ENCODE measurements around the gene GFOD1.

GFOD1 gene

GRCh38 chr6:13494137-13494536 is 6.7 kb upstream of the GFOD1 start:
- no peak overlapping the region for H3K27ac ChIP-seq (ENCODE audit: low read depth, low read length)
- H4K20me1 ChIP-seq (ENCODE audit: control insufficient read depth, insufficient read depth, low read depth, low read length), result no peaks in the 10 kb centered on the region
- no peaks in the 10 kb centered on the region for H3K27me3 ChIP-seq (ENCODE audit: control insufficient read depth, low read length)
- H3K4me2 ChIP-seq (ENCODE audit: low read length), result no peak overlapping the region
- no peak for TF ChIP-seq CTCF (IDR thresholded peaks at IDR 0.05; ENCODE audit: low read depth, low read length, poor library complexity, severe bottlenecking)
- no peak for TF ChIP-seq EZH2phosphoT487 (IDR thresholded peaks at IDR 0.05; ENCODE audit: borderline replicate concordance, low read length)
- H3K9me3 ChIP-seq (ENCODE audit: control insufficient read depth, insufficient read depth, low read length), result no peaks in the 10 kb centered on the region
- H3K4me3 ChIP-seq (ENCODE audit: low read length), result no peak overlapping the region
- H3K36me3 ChIP-seq (ENCODE audit: control insufficient read depth, low read length), result no peaks in the 10 kb centered on the region
- no peaks in the 10 kb centered on the region for H3K9me2 ChIP-seq (replicated peaks; ENCODE audit: control insufficient read depth, low read length)
- H3K79me2 ChIP-seq (ENCODE audit: control insufficient read depth, low read length), result no peaks in the 10 kb centered on the region
- no peaks in the 10 kb centered on the region for H3F3A ChIP-seq (ENCODE audit: control insufficient read depth, insufficient read depth)
- H3K4me1 ChIP-seq (ENCODE audit: control insufficient read depth, low read length), result peaks cover 5% of the 10 kb centered on the region; the same call in 1 of the 2 replicates

GRCh38 chr6:13493147-13493546 is 5.7 kb upstream of the GFOD1 start:
- H3F3A ChIP-seq (ENCODE audit: control insufficient read depth, insufficient read depth), result no peaks in the 10 kb centered on the region
- no peaks in the 10 kb centered on the region for H3K79me2 ChIP-seq (ENCODE audit: control insufficient read depth, low read length)
- no peaks in the 10 kb centered on the region for H3K9me2 ChIP-seq (replicated peaks; ENCODE audit: control insufficient read depth, low read length)
- H4K20me1 ChIP-seq (ENCODE audit: control insufficient read depth, insufficient read depth, low read depth, low read length), result no peaks in the 10 kb centered on the region
- H3K36me3 ChIP-seq (ENCODE audit: control insufficient read depth, low read length), result no peaks in the 10 kb centered on the region
- no peak for TF ChIP-seq EZH2phosphoT487 (IDR thresholded peaks at IDR 0.05; ENCODE audit: borderline replicate concordance, low read length)
- no peak for TF ChIP-seq CTCF (IDR thresholded peaks at IDR 0.05; ENCODE audit: low read depth, low read length, poor library complexity, severe bottlenecking)
- peaks cover 9% of the 10 kb centered on the region for H3K4me1 ChIP-seq (ENCODE audit: control insufficient read depth, low read length)
- no peaks in the 10 kb centered on the region for H3K9me3 ChIP-seq (ENCODE audit: control insufficient read depth, insufficient read depth, low read length)
- peaks cover 5% of the 10 kb centered on the region for H3K27me3 ChIP-seq (ENCODE audit: control insufficient read depth, low read length)
- H3K4me2 ChIP-seq (ENCODE audit: low read length), result no peak overlapping the region
- H3K4me3 ChIP-seq (ENCODE audit: low read length), result no peak overlapping the region
- no peak overlapping the region for H3K27ac ChIP-seq (ENCODE audit: low read depth, low read length)

- no peaks in the 10 kb centered on the region for H3K9me2 ChIP-seq (replicated peaks; ENCODE audit: control insufficient read depth, low read length)
- H3K4me1 ChIP-seq (ENCODE audit: control insufficient read depth, low read length), result peaks cover 14% of the 10 kb centered on the region
- H3K4me2 ChIP-seq (ENCODE audit: low read length), result no peak overlapping the region
- no peak for TF ChIP-seq EZH2phosphoT487 (IDR thresholded peaks at IDR 0.05; ENCODE audit: borderline replicate concordance, low read length)
- no peak for TF ChIP-seq CTCF (IDR thresholded peaks at IDR 0.05; ENCODE audit: low read depth, low read length, poor library complexity, severe bottlenecking)
- no peaks in the 10 kb centered on the region for H3K9me3 ChIP-seq (ENCODE audit: control insufficient read depth, insufficient read depth, low read length)
- H4K20me1 ChIP-seq (ENCODE audit: control insufficient read depth, insufficient read depth, low read depth, low read length), result no peaks in the 10 kb centered on the region
- H3K79me2 ChIP-seq (ENCODE audit: control insufficient read depth, low read length), result no peaks in the 10 kb centered on the region
- no peaks in the 10 kb centered on the region for H3K36me3 ChIP-seq (ENCODE audit: control insufficient read depth, low read length)
- no peaks in the 10 kb centered on the region for H3F3A ChIP-seq (ENCODE audit: control insufficient read depth, insufficient read depth)
- no peak overlapping the region for H3K27ac ChIP-seq (ENCODE audit: low read depth, low read length)
- H3K27me3 ChIP-seq (ENCODE audit: control insufficient read depth, low read length), result peaks cover 10% of the 10 kb centered on the region
- H3K4me3 ChIP-seq (ENCODE audit: low read length), result no peak overlapping the region
Measured at GRCh38 chr6:13492357-13492756, 5.0 kb upstream of the GFOD1 start.

GRCh38 chr6:13491538-13491937 is 4.1 kb upstream of the GFOD1 start:
- TF ChIP-seq EZH2phosphoT487 (IDR thresholded peaks at IDR 0.05; ENCODE audit: borderline replicate concordance, low read length) (no peak), CTCF (IDR thresholded peaks at IDR 0.05; ENCODE audit: low read depth, low read length, poor library complexity, severe bottlenecking) (no peak)
- no peaks in the 10 kb centered on the region for H4K20me1 ChIP-seq (ENCODE audit: control insufficient read depth, insufficient read depth, low read depth, low read length)

More at GRCh38 chr6:13491538-13491937, 4.1 kb upstream of the GFOD1 start:
- H3F3A ChIP-seq (ENCODE audit: control insufficient read depth, insufficient read depth), result no peaks in the 10 kb centered on the region
- no peaks in the 10 kb centered on the region for H3K9me3 ChIP-seq (ENCODE audit: control insufficient read depth, insufficient read depth, low read length)
- H3K9me2 ChIP-seq (replicated peaks; ENCODE audit: control insufficient read depth, low read length), result no peaks in the 10 kb centered on the region
- no peak overlapping the region for H3K4me2 ChIP-seq (ENCODE audit: low read length)
- peaks cover 13% of the 10 kb centered on the region for H3K27me3 ChIP-seq (ENCODE audit: control insufficient read depth, low read length)
- no peak overlapping the region for H3K4me3 ChIP-seq (ENCODE audit: low read length)
- no peaks in the 10 kb centered on the region for H3K36me3 ChIP-seq (ENCODE audit: control insufficient read depth, low read length)
- peaks cover 17% of the 10 kb centered on the region for H3K4me1 ChIP-seq (ENCODE audit: control insufficient read depth, low read length)
- H3K79me2 ChIP-seq (ENCODE audit: control insufficient read depth, low read length), result no peaks in the 10 kb centered on the region
- H3K27ac ChIP-seq (ENCODE audit: low read depth, low read length), result no peak overlapping the region
